GM23248 (cell line): Measurements from ENCODE around the gene MASP1. TPM values are rescaled to one million over a fixed set of nuclear protein-coding genes. Genes with fewer than 3 reads are reported as not detected.

ENCODE experiments used
- DNase-seq: peaks from one replicate; pipeline ENCODE4 v3.0.0-alpha.2; 2015
- H2AFZ ChIP-seq: fragments of 200-600 bp; sonication (generic); 2 replicates; pipeline ENCODE4 v1.6.1; 2016; ENCODE audit warnings: antibody characterized with exemption
- H3F3A ChIP-seq: fragments of 200-600 bp; sonication (generic); 2 replicates; pipeline ENCODE4 v1.6.1; 2016; ENCODE audit warnings: mild to moderate bottlenecking, antibody characterized with exemption, mixed run types; ENCODE audit not compliant: insufficient read depth
- H3K27ac ChIP-seq: fragments of 200-600 bp; sonication (generic); 2 replicates; pipeline ENCODE4 v1.5.1; 2016; ENCODE audit warnings: mild to moderate bottlenecking
- H3K27me3 ChIP-seq: fragments of 200-600 bp; sonication (generic); replicated peaks from 2 replicates; pipeline ENCODE4 v1.6.1; 2016; ENCODE audit warnings: mild to moderate bottlenecking; ENCODE audit not compliant: insufficient read depth
- H3K36me3 ChIP-seq: fragments of 200-600 bp; sonication (generic); 2 replicates; pipeline ENCODE4 v1.6.1; 2016; ENCODE audit warnings: low read depth, mild to moderate bottlenecking
- H3K4me1 ChIP-seq: fragments of 200-600 bp; sonication (generic); 2 replicates; pipeline ENCODE4 v1.6.1; 2016; ENCODE audit warnings: mild to moderate bottlenecking; ENCODE audit not compliant: insufficient read depth
- H3K4me2 ChIP-seq: fragments of 200-600 bp; sonication (generic); one replicate; pipeline ENCODE4 v1.6.1; 2016; ENCODE audit warnings: mild to moderate bottlenecking; ENCODE audit not compliant: unreplicated experiment
- H3K4me3 ChIP-seq: fragments of 200-600 bp; sonication (generic); 2 replicates; pipeline ENCODE4 v1.5.1; 2016; ENCODE audit warnings: mild to moderate bottlenecking
- H3K79me2 ChIP-seq: fragments of 200-600 bp; sonication (generic); 2 replicates; pipeline ENCODE4 v1.6.1; 2016; ENCODE audit warnings: mild to moderate bottlenecking; ENCODE audit not compliant: insufficient read depth
- H3K9ac ChIP-seq: fragments of 200-600 bp; sonication (generic); 2 replicates; pipeline ENCODE4 v1.6.1; 2016; ENCODE audit warnings: mild to moderate bottlenecking
- H3K9me2 ChIP-seq: fragments of 200-600 bp; sonication (generic); 2 replicates; pipeline ENCODE4 v1.6.1; 2016; ENCODE audit warnings: mixed run types, mild to moderate bottlenecking, moderate library complexity; ENCODE audit not compliant: insufficient read depth
- H3K9me3 ChIP-seq: fragments of 200-600 bp; sonication (generic); one replicate; pipeline ENCODE4 v1.6.1; 2017; ENCODE audit warnings: low read depth
- H4K20me1 ChIP-seq: fragments of 200-600 bp; sonication (generic); 2 replicates; pipeline ENCODE4 v1.6.0; 2016; ENCODE audit not compliant: insufficient read depth
- EZH2 ChIP-seq: fragments of 200-600 bp; sonication (generic); IDR thresholded peaks from 2 replicates; pipeline ENCODE4 v1.6.1; 2018; ENCODE audit warnings: antibody characterized with exemption, mild to moderate bottlenecking; ENCODE audit not compliant: insufficient read depth, poor library complexity, severe bottlenecking
- EZH2phosphoT487 ChIP-seq: fragments of 200-600 bp; sonication (generic); IDR thresholded peaks from 2 replicates; pipeline ENCODE4 v1.6.1; 2018; ENCODE audit warnings: antibody characterized with exemption, moderate library complexity, mild to moderate bottlenecking, low read depth; ENCODE audit not compliant: insufficient read depth
- WGBS, 2 experiments: methylation state at CpG; one replicate each; pipeline ENCODE4 v1.1.6; 2015 to 2017; ENCODE audit warnings: low lambda C conversion rate in 2 of 2, low coverage in 1 of 2; ENCODE audit errors: missing lambda C conversion rate in 2 of 2; 5-methylcytosine and 5-hydroxymethylcytosine counted together
- in situ Hi-C: fragments of 300-500 bp; cut with MboI; formaldehyde crosslinking; loops from 2 replicates; pipeline ENCODE4 v1.15.0; 2020
- polyA plus RNA-seq: library from polyadenylated mRNA; unstranded; fragments of >200 nt; fragmentation: Nextera tagmentation; extraction: Ambion mirVana; gene quantifications from 2 replicates; pipeline ENCODE4 v1.2.1, GENCODE V29; 2016
- total RNA-seq: library from RNA; depleted of rRNA; stranded (reverse); fragments of >200 nt; shearing (Covaris generic); gene quantifications from 2 replicates; pipeline ENCODE4 v1.2.3, GENCODE V29; 2014

Gene MASP1
- total and polyA plus RNA-seq, 2 experiments from 2014 or later: 32.8 to 52.3 TPM

- Histone ChIP-seq H3K27me3 (no peaks in the 10 kb centered on the region), H3F3A (0 out of 2 replicates have a peak, but pooled peaks cover 5% of the 10 kb centered on the region), H3K4me2 (no peak overlapping the region), H4K20me1 (no peaks in the 10 kb centered on the region), H3K27ac (no peak overlapping the region), H3K9me2 (no peaks in the 10 kb centered on the region), H3K4me3 (no peak overlapping the region), H2AFZ (no peak overlapping the region), H3K9ac (no peak overlapping the region), H3K4me1 (peaks cover 9% of the 10 kb centered on the region), H3K36me3 (no peaks in the 10 kb centered on the region), H3K9me3 (no peaks in the 10 kb centered on the region), H3K79me2 (no peaks in the 10 kb centered on the region)
- in situ Hi-C loops: loop anchor here (5.0 to 10.0 kb wide), 2 partner anchors 92 to 460 kb away; no protein-coding TSS in a partner anchor
- no peak for TF ChIP-seq EZH2
- TF ChIP-seq EZH2phosphoT487: no peak
- DNase-seq: no peak
- 87 to 93% methylated on average over 4 of the region's 4 CpGs for WGBS, 2 experiments
Observed at GRCh38 chr3:187222801-187223200, 68.7 kb downstream of the MASP1 start.

- H4K20me1 ChIP-seq: no peaks in the 10 kb centered on the region
- in situ Hi-C loops: no loop called here
- 81 to 87% methylated on average over 5 of the region's 5 CpGs for WGBS, 2 experiments
- H3K36me3 ChIP-seq: no peaks in the 10 kb centered on the region
- DNase-seq: no peak
- no peak overlapping the region for H3K4me2 ChIP-seq
- H3K9me2 ChIP-seq: no peaks in the 10 kb centered on the region
- no peaks in the 10 kb centered on the region for H3K9me3 ChIP-seq
- no peak overlapping the region for H3K27ac ChIP-seq
- no peak overlapping the region for H3K9ac ChIP-seq
- peaks cover 22% of the 10 kb centered on the region for H3K4me1 ChIP-seq
- no peak overlapping the region for H3K4me3 ChIP-seq
- H3F3A ChIP-seq: peaks cover 22% of the 10 kb centered on the region
- no peaks in the 10 kb centered on the region for H3K27me3 ChIP-seq
- H3K79me2 ChIP-seq: no peaks in the 10 kb centered on the region
- H2AFZ ChIP-seq: no peak overlapping the region
- TF ChIP-seq EZH2phosphoT487 (no peak), EZH2 (no peak)
Observed at GRCh38 chr3:187215460-187215859, 76.1 kb downstream of the MASP1 start.

GRCh38 chr3:187213616-187214015 is 77.9 kb downstream of the MASP1 start:
- no peaks in the 10 kb centered on the region for H3K79me2 ChIP-seq
- TF ChIP-seq EZH2: no peak
- no peak for TF ChIP-seq EZH2phosphoT487
- H3F3A ChIP-seq: peaks cover 37% of the 10 kb centered on the region
- no peaks in the 10 kb centered on the region for H3K9me2 ChIP-seq
- H3K36me3 ChIP-seq: no peaks in the 10 kb centered on the region
- no peak overlapping the region for H3K4me3 ChIP-seq
- DNase-seq: no peak
- no peak overlapping the region for H2AFZ ChIP-seq
- H3K27ac ChIP-seq: no peak overlapping the region
- H3K4me2 ChIP-seq: no peak overlapping the region
- in situ Hi-C loops: no loop called here
- H4K20me1 ChIP-seq: no peaks in the 10 kb centered on the region
- H3K4me1 ChIP-seq: peaks cover 39% of the 10 kb centered on the region
- no peak overlapping the region for H3K9ac ChIP-seq
- no peaks in the 10 kb centered on the region for H3K9me3 ChIP-seq
- 88 to 90% methylated on average over 1 of the region's 1 CpG for WGBS, 2 experiments
- no peaks in the 10 kb centered on the region for H3K27me3 ChIP-seq

- Histone ChIP-seq H4K20me1 (no peaks in the 10 kb centered on the region), H3K9me2 (no peaks in the 10 kb centered on the region), H3K27ac (peak overlapping the region; percentile 21; the same call in 1 of the 2 replicates), H3K4me2 (no peak overlapping the region), H3K79me2 (no peaks in the 10 kb centered on the region), H3K27me3 (no peaks in the 10 kb centered on the region), H3F3A (peaks cover 46% of the 10 kb centered on the region), H3K9ac (no peak overlapping the region), H3K9me3 (no peaks in the 10 kb centered on the region), H3K36me3 (no peaks in the 10 kb centered on the region), H2AFZ (no peak overlapping the region), H3K4me3 (no peak overlapping the region), H3K4me1 (peaks cover 49% of the 10 kb centered on the region)
- no peak for TF ChIP-seq EZH2
- no peak for TF ChIP-seq EZH2phosphoT487
- 60 to 61% methylated on average over 4 of the region's 4 CpGs for WGBS, 2 experiments
- in situ Hi-C loops: no loop called here
- peak; percentile 32 for DNase-seq
Observed at GRCh38 chr3:187212705-187213104, 78.8 kb downstream of the MASP1 start.

- H3K79me2 ChIP-seq: no peaks in the 10 kb centered on the region
- no peak for TF ChIP-seq EZH2phosphoT487
- TF ChIP-seq EZH2: no peak
- 32 to 34% methylated on average over 3 of the region's 3 CpGs for WGBS, 2 experiments
- H3K4me1 ChIP-seq: peaks cover 54% of the 10 kb centered on the region
- peak overlapping the region; percentile 21 for H3K27ac ChIP-seq
- no peaks in the 10 kb centered on the region for H4K20me1 ChIP-seq
- H3K4me2 ChIP-seq: peak overlapping the region; percentile 35
- peaks cover 52% of the 10 kb centered on the region for H3F3A ChIP-seq
- H3K27me3 ChIP-seq: no peaks in the 10 kb centered on the region
- no peak overlapping the region for H3K9ac ChIP-seq
- H3K9me2 ChIP-seq: no peaks in the 10 kb centered on the region
- no peaks in the 10 kb centered on the region for H3K36me3 ChIP-seq
- H3K4me3 ChIP-seq: no peak overlapping the region
- DNase-seq: no peak
- H3K9me3 ChIP-seq: no peaks in the 10 kb centered on the region
- H2AFZ ChIP-seq: no peak overlapping the region
- in situ Hi-C loops: no loop called here
Observed at GRCh38 chr3:187212196-187212545, 79.4 kb downstream of the MASP1 start.
